IMR-90 (cell line): Measurements from ENCODE around the gene PMIS2. TPM values are rescaled to one million over a fixed set of nuclear protein-coding genes. Genes with fewer than 3 reads are reported as not detected.

Experiments used
- ATAC-seq: fragments of 200-7000 bp; cut with Tn5 transposase; 2 replicates; pipeline ENCODE4 v1.9.1; 2020; ENCODE audit warnings: low read depth, mild to moderate bottlenecking, moderate library complexity
- BruUV-seq: library from RNA; stranded (reverse); fragments of 400-500 nt; replicated peaks from 2 replicates; lab custom pipeline; 2021; lab: Mats Ljungman, UMichigan
- CTCF ChIA-PET: fragments of 300-600 bp; formaldehyde crosslinking; extraction: SDS; loops from one replicate; lab custom pipeline; 2021; ENCODE audit warnings: antibody characterized with exemption; lab: Yijun Ruan, JAX
- POLR2A ChIA-PET: fragments of 300-600 bp; sonication (Branson Sonifier 250); formaldehyde crosslinking; loops from one replicate; lab custom pipeline; 2022; ENCODE audit warnings: antibody characterized with exemption; ENCODE audit not compliant: unreplicated experiment; lab: Charles Lee
- DNase-seq: peaks from one replicate; pipeline ENCODE4 v3.0.0; 2013
- H2AFZ ChIP-seq: replicated peaks from 2 replicates; pipeline ENCODE3; 2013; ENCODE audit warnings: low read length, mild to moderate bottlenecking; ENCODE audit not compliant: poor library complexity
- H2AK5ac ChIP-seq: 2 replicates; pipeline ENCODE4 v1.6.1; 2013; ENCODE audit warnings: low read depth, low read length, inconsistent platforms
- H2AK9ac ChIP-seq: replicated peaks from 2 replicates; pipeline ENCODE3; 2013; ENCODE audit warnings: mild to moderate bottlenecking, low read depth, low read length, moderate library complexity; ENCODE audit not compliant: poor library complexity
- H2BK120ac ChIP-seq: 2 replicates; pipeline ENCODE4 v1.6.1; 2013; ENCODE audit warnings: low read depth, low read length, inconsistent platforms
- H2BK15ac ChIP-seq: 3 replicates; pipeline ENCODE4 v1.6.1; 2013; ENCODE audit warnings: low read depth, low read length, inconsistent platforms
- H2BK20ac ChIP-seq: 2 replicates; pipeline ENCODE4 v1.6.1; 2013; ENCODE audit warnings: low read depth, mild to moderate bottlenecking, inconsistent platforms, low read length, moderate library complexity
- H2BK5ac ChIP-seq: 2 replicates; pipeline ENCODE4 v1.6.1; 2013; ENCODE audit warnings: mild to moderate bottlenecking, low read depth, low read length, inconsistent platforms; ENCODE audit not compliant: poor library complexity, severe bottlenecking
- H3K14ac ChIP-seq: replicated peaks from 2 replicates; pipeline ENCODE4 v1.6.1; 2013; ENCODE audit warnings: low read depth, low read length, inconsistent platforms
- H3K18ac ChIP-seq: 2 replicates; pipeline ENCODE4 v1.6.1; 2013; ENCODE audit warnings: low read depth, low read length, control low read depth
- H3K23ac ChIP-seq: 2 replicates; pipeline ENCODE4 v1.6.1; 2013; ENCODE audit warnings: low read depth, low read length, inconsistent platforms
- H3K27ac ChIP-seq: 2 replicates; pipeline ENCODE4 v1.5.1; 2013; ENCODE audit warnings: mild to moderate bottlenecking, control low read depth, low read length; ENCODE audit not compliant: insufficient read depth
- H3K27me3 ChIP-seq: 2 replicates; pipeline ENCODE4 v1.6.1; 2013; ENCODE audit warnings: low read length; ENCODE audit not compliant: control insufficient read depth, insufficient read depth
- H3K36me3 ChIP-seq: 2 replicates; pipeline ENCODE4 v1.6.1; 2013; ENCODE audit warnings: low read length, mixed read lengths; ENCODE audit not compliant: control insufficient read depth, insufficient read depth
- H3K4ac ChIP-seq: 2 replicates; pipeline ENCODE4 v1.6.1; 2013; ENCODE audit warnings: low read depth, low read length, inconsistent platforms
- H3K4me1 ChIP-seq: 2 replicates; pipeline ENCODE4 v1.6.1; 2013; ENCODE audit warnings: low read length, mixed read lengths; ENCODE audit not compliant: control insufficient read depth, insufficient read depth
- H3K4me2 ChIP-seq: 2 replicates; pipeline ENCODE4 v1.6.1; 2013; ENCODE audit warnings: low read depth, mild to moderate bottlenecking, control low read depth, low read length, moderate library complexity
- H3K4me3 ChIP-seq: 2 replicates; pipeline ENCODE4 v1.5.1; 2013; ENCODE audit warnings: low read depth, mild to moderate bottlenecking, control low read depth, low read length, moderate library complexity; ENCODE audit not compliant: insufficient read depth
- H3K56ac ChIP-seq: 2 replicates; pipeline ENCODE4 v1.6.1; 2013; ENCODE audit warnings: low read length, inconsistent platforms; ENCODE audit not compliant: insufficient read depth; ENCODE audit errors: extremely low read depth
- H3K79me1 ChIP-seq, 2 experiments: 2 replicates each; pipeline ENCODE4 v1.6.1; 2013; ENCODE audit warnings: low read length in 2 of 2, inconsistent platforms in 1 of 2, low read depth in 1 of 2
- H3K9ac ChIP-seq: 2 replicates; pipeline ENCODE4 v1.6.1; 2013; ENCODE audit warnings: low read depth, low read length, control low read depth
- H3K9me1 ChIP-seq: 2 replicates; pipeline ENCODE4 v1.6.1; 2013; ENCODE audit warnings: low read length, inconsistent platforms; ENCODE audit not compliant: insufficient read depth
- H3K9me3 ChIP-seq: 2 replicates; pipeline ENCODE4 v1.6.1; 2013; ENCODE audit warnings: low read length; ENCODE audit not compliant: control insufficient read depth, insufficient read depth
- H4K20me1 ChIP-seq: 2 replicates; pipeline ENCODE4 v1.6.1; 2013; ENCODE audit warnings: low read length, inconsistent platforms; ENCODE audit not compliant: insufficient read depth
- H4K5ac ChIP-seq: 2 replicates; pipeline ENCODE4 v1.6.1; 2013; ENCODE audit warnings: mild to moderate bottlenecking, low read depth, low read length, control low read depth
- H4K8ac ChIP-seq, 2 experiments: 2 replicates each; pipeline ENCODE4 v1.6.1; 2013; ENCODE audit warnings: low read depth in 2 of 2, low read length in 2 of 2, control low read depth in 1 of 2, inconsistent platforms in 1 of 2
- H4K91ac ChIP-seq: 2 replicates; pipeline ENCODE4 v1.6.1; 2013; ENCODE audit warnings: low read depth, low read length, inconsistent platforms; ENCODE audit not compliant: insufficient read depth
- BHLHE40 ChIP-seq: fragments of 150-350 bp; IDR thresholded peaks from 2 replicates; pipeline ENCODE4 v1.6.1; 2016; ENCODE audit warnings: mild to moderate bottlenecking, low read depth, low read length
- CEBPB ChIP-seq: IDR thresholded peaks from 2 replicates; pipeline ENCODE4 v1.6.1; 2012; ENCODE audit warnings: low read depth, low read length, improper control_type of control experiment
- CHD1 ChIP-seq: IDR thresholded peaks from 2 replicates; pipeline ENCODE4 v1.6.1; 2012; ENCODE audit warnings: low read depth, low read length, improper control_type of control experiment
- CTCF ChIP-seq: conservative IDR thresholded peaks from 2 replicates; pipeline ENCODE4 v1.5.1; 2012; ENCODE audit warnings: mild to moderate bottlenecking, low read depth, low read length, improper control_type of control experiment
- ELK1 ChIP-seq: fragments of 150-350 bp; IDR thresholded peaks from 2 replicates; pipeline ENCODE4 v1.6.1; 2016; ENCODE audit warnings: low read depth, mild to moderate bottlenecking, low read length, moderate library complexity, borderline replicate concordance
- FOS ChIP-seq: fragments of 150-350 bp; IDR thresholded peaks from 2 replicates; pipeline ENCODE4 v1.6.1; 2016; ENCODE audit warnings: low read depth, low read length
- MAZ ChIP-seq: IDR thresholded peaks from 2 replicates; pipeline ENCODE4 v1.6.1; 2012; ENCODE audit warnings: low read depth, mild to moderate bottlenecking, low read length, improper control_type of control experiment, moderate library complexity, borderline replicate concordance
- MXI1 ChIP-seq: IDR thresholded peaks from 2 replicates; pipeline ENCODE4 v1.6.1; 2012; ENCODE audit warnings: low read depth, mild to moderate bottlenecking, low read length, moderate library complexity, borderline replicate concordance
- NFE2L2 ChIP-seq: fragments of 150-350 bp; IDR thresholded peaks from 2 replicates; pipeline ENCODE4 v1.6.1; 2016; ENCODE audit warnings: low read depth, mild to moderate bottlenecking, low read length
- POLR2A ChIP-seq: IDR thresholded peaks from 2 replicates; pipeline ENCODE4 v1.6.1; 2012; ENCODE audit warnings: mild to moderate bottlenecking, low read depth, low read length
- RAD21 ChIP-seq: IDR thresholded peaks from 2 replicates; pipeline ENCODE4 v1.6.1; 2012; ENCODE audit warnings: low read length, improper control_type of control experiment
- RCOR1 ChIP-seq: IDR thresholded peaks from 2 replicates; pipeline ENCODE4 v1.6.1; 2012; ENCODE audit warnings: mild to moderate bottlenecking, low read length, improper control_type of control experiment; ENCODE audit not compliant: insufficient replicate concordance
- RFX5 ChIP-seq: IDR thresholded peaks from 2 replicates; pipeline ENCODE4 v1.8.0; 2012; ENCODE audit warnings: low read depth, mild to moderate bottlenecking, low read length, moderate library complexity
- SMC3 ChIP-seq: fragments of 150-350 bp; IDR thresholded peaks from 2 replicates; pipeline ENCODE4 v1.6.1; 2016; ENCODE audit warnings: low read depth, mild to moderate bottlenecking, antibody characterized with exemption, low read length, moderate library complexity
- USF2 ChIP-seq: fragments of 150-350 bp; IDR thresholded peaks from 2 replicates; pipeline ENCODE4 v1.6.1; 2017; ENCODE audit warnings: mild to moderate bottlenecking, antibody characterized with exemption, low read length, low read depth
- WGBS, 2 experiments: methylation state at CpG; one replicate each; pipeline versions ENCODE4 v1.1.5 to v1.1.7; 2013; ENCODE audit warnings: missing lambda C conversion rate in 2 of 2; ENCODE audit not compliant: insufficient read length in 1 of 2; ENCODE audit errors: extremely low coverage in 2 of 2; 5-methylcytosine and 5-hydroxymethylcytosine counted together
- dilution Hi-C: fragments of 300-500 bp; cut with HindIII; formaldehyde crosslinking; loops from one replicate; pipeline ENCODE4 v1.14.3; 2018; ENCODE audit warnings: low sequenced_read_pairs; ENCODE audit not compliant: unreplicated experiment
- in situ Hi-C: fragments of 300-500 bp; cut with MboI; formaldehyde crosslinking; loops from 3 replicates; pipeline ENCODE4 v1.14.3; 2019; ENCODE audit warnings: low sequenced_read_pairs, inconsistent platforms, mixed read lengths
- intact Hi-C: fragments of 100-400 bp; cut with micrococcal nuclease; formaldehyde crosslinking; loops from 2 replicates; pipeline ENCODE4 v1.10.0; 2022
- polyA plus RNA-seq, 3 experiments: library from polyadenylated mRNA; depleted of rRNA; stranded (reverse); fragments of >200 nt; gene quantifications; 2 replicates each; pipeline ENCODE4 v1.2.3, GENCODE V29; 2012; ENCODE audit warnings: low replicate concordance in 1 of 3
- total RNA-seq: library from RNA; depleted of rRNA; stranded (reverse); fragments of >200 nt; gene quantifications from 2 replicates; pipeline ENCODE4 v1.2.3, GENCODE V29; 2012

Gene PMIS2
- total and polyA plus RNA-seq, 2 of the 4 experiments (the other 2 are of a cell fraction) = not detected

- Histone ChIP-seq H4K91ac (no peak overlapping the region), H4K8ac (no peak overlapping the region), H4K5ac (no peak overlapping the region), H2BK5ac (no peak overlapping the region), H3K79me1 (no peaks in the 10 kb centered on the region), H3K4me2 (no peak overlapping the region), H3K4ac (no peak overlapping the region), H4K20me1 (no peaks in the 10 kb centered on the region), H3K18ac (no peak overlapping the region), H2AK9ac (no peak overlapping the region), H3K27ac (no peak overlapping the region), H2BK120ac (no peak overlapping the region), H3K9me3 (no peaks in the 10 kb centered on the region; the same call in 1 of the 2 replicates), H3K4me3 (no peak overlapping the region), H3K14ac (no peak overlapping the region), H3K9ac (no peak overlapping the region), H3K56ac (no peak overlapping the region), H2AFZ (no peak overlapping the region), H3K9me1 (no peaks in the 10 kb centered on the region), H2AK5ac (no peak overlapping the region), H3K27me3 (peaks cover 4% of the 10 kb centered on the region; the same call in 1 of the 2 replicates), H2BK20ac (no peak overlapping the region), H2BK15ac (no peak overlapping the region), H3K36me3 (no peaks in the 10 kb centered on the region), H3K23ac (no peak overlapping the region), H3K4me1 (no peaks in the 10 kb centered on the region)
- intact Hi-C loops (no loop called here), dilution Hi-C loops (no loop called here), in situ Hi-C loops (loop anchor here (25.0 kb wide), 1 partner anchor 254 kb away; the partner anchor contains the start of genes CD22 and FFAR1)
- no peak for TF ChIP-seq BHLHE40
- no peak for TF ChIP-seq NFE2L2
- no peak for TF ChIP-seq POLR2A
- no peak for TF ChIP-seq RAD21
- TF ChIP-seq MXI1 = no peak
- no peak for TF ChIP-seq RFX5
- TF ChIP-seq SMC3 = no peak
- TF ChIP-seq CTCF = no peak
- no peak for TF ChIP-seq FOS
- TF ChIP-seq RCOR1 = no peak
- no peak for TF ChIP-seq MAZ
- TF ChIP-seq CEBPB = no peak
- no peak for TF ChIP-seq CHD1
- no peak for TF ChIP-seq ELK1
- TF ChIP-seq USF2 = no peak
- DNase-seq (no peak), ATAC-seq (no peak)
- no CpG with 5 or more reads among the region's 3 CpGs for WGBS, 2 experiments
- POLR2A ChIA-PET = no interaction called here
- BruUV-seq = no TSS peak
- CTCF ChIA-PET = no interaction called here
These were observed 4.9 kb downstream of the PMIS2 start for GRCh38 chr19:35590875-35591274.
